WTC11 (cell line): ENCODE measurements around the gene LANCL2. TPM values are rescaled to one million over a fixed set of nuclear protein-coding genes. Genes with fewer than 3 reads are reported as not detected.

Experiments used
- ATAC-seq: fragments of 200-7000 bp; cut with Tn5 transposase; 2 replicates; pipeline ENCODE4 v1.10.0; 2021; ENCODE audit warnings: mild to moderate bottlenecking, moderate library complexity
- CTCF ChIA-PET: fragments of 300-600 bp; sonication (Branson Sonifier 250); formaldehyde crosslinking; loops from one replicate; lab custom pipeline; 2021; ENCODE audit warnings: antibody characterized with exemption; lab: Charles Lee
- POLR2A ChIA-PET: fragments of 350-600 bp; sonication (Branson Sonifier 250); formaldehyde crosslinking; loops from one replicate; lab custom pipeline; 2021; ENCODE audit warnings: antibody characterized with exemption; lab: Charles Lee
- DNase-seq: peaks from one replicate; pipeline ENCODE4 v3.0.0; 2021; ENCODE audit warnings: low spot score
- H3K27ac Mint-ChIP-seq: 2 replicates; pipeline ENCODE4 v1.8.0; 2021; ENCODE audit warnings: mixed read lengths
- H3K27me3 Mint-ChIP-seq: 2 replicates; pipeline ENCODE4 v1.8.0; 2021; ENCODE audit warnings: low read depth, mild to moderate bottlenecking, moderate library complexity, mixed read lengths
- H3K36me3 Mint-ChIP-seq: 2 replicates; pipeline ENCODE4 v1.8.0; 2021; ENCODE audit warnings: mixed read lengths
- H3K4me1 Mint-ChIP-seq: 2 replicates; pipeline ENCODE4 v1.8.0; 2022; ENCODE audit warnings: mixed read lengths
- H3K4me3 Mint-ChIP-seq: 2 replicates; pipeline ENCODE4 v1.8.0; 2021; ENCODE audit warnings: mild to moderate bottlenecking, moderate library complexity, mixed read lengths
- H3K9me3 Mint-ChIP-seq: 2 replicates; pipeline ENCODE4 v1.8.0; 2021; ENCODE audit warnings: mixed read lengths
- AFF4 ChIP-seq: sonication (generic); formaldehyde crosslinking; IDR thresholded peaks from 2 replicates; pipeline ENCODE4 v1.8.1; 2023; ENCODE audit warnings: mild to moderate bottlenecking, missing genetic modification reagents, borderline replicate concordance
- ARID4B ChIP-seq: sonication (generic); formaldehyde crosslinking; IDR thresholded peaks from 2 replicates; pipeline ENCODE4 v1.8.0; 2023; ENCODE audit warnings: missing genetic modification reagents, mild to moderate bottlenecking, borderline replicate concordance
- CDX4 ChIP-seq: fragments of 250-450 bp; sonication (Bioruptor Pico); IDR thresholded peaks from 2 replicates; pipeline ENCODE4 v1.9.0; 2021; ENCODE audit warnings: moderate library complexity, mild to moderate bottlenecking, inconsistent platforms, borderline replicate concordance
- ESRRA ChIP-seq: sonication (generic); formaldehyde crosslinking; IDR thresholded peaks from 2 replicates; pipeline ENCODE4 v1.8.1; 2022; ENCODE audit warnings: mild to moderate bottlenecking, missing genetic modification reagents, borderline replicate concordance
- FOXJ3 ChIP-seq: sonication (generic); formaldehyde crosslinking; IDR thresholded peaks from 2 replicates; pipeline ENCODE4 v1.9.0; 2021; ENCODE audit warnings: missing genetic modification reagents, mild to moderate bottlenecking, borderline replicate concordance
- GABPB1 ChIP-seq: sonication (generic); formaldehyde crosslinking; IDR thresholded peaks from 2 replicates; pipeline ENCODE4 v1.8.1; 2023; ENCODE audit warnings: mild to moderate bottlenecking, missing genetic modification reagents
- GRHL2 ChIP-seq: fragments of 250-450 bp; sonication (Bioruptor Pico); IDR thresholded peaks from 2 replicates; pipeline ENCODE4 v1.8.0; 2022; ENCODE audit warnings: mild to moderate bottlenecking, moderate library complexity; ENCODE audit not compliant: insufficient replicate concordance, severe bottlenecking
- HMGA2 ChIP-seq: fragments of 250-450 bp; sonication (Bioruptor Pico); IDR thresholded peaks from 2 replicates; pipeline ENCODE4 v1.4.0; 2021; ENCODE audit warnings: mild to moderate bottlenecking, moderate library complexity
- JUN ChIP-seq: sonication (generic); formaldehyde crosslinking; IDR thresholded peaks from 2 replicates; pipeline ENCODE4 v1.8.0; 2023; ENCODE audit warnings: mild to moderate bottlenecking, missing genetic modification reagents
- KAT7 ChIP-seq: sonication (generic); formaldehyde crosslinking; IDR thresholded peaks from 2 replicates; pipeline ENCODE4 v1.8.1; 2023; ENCODE audit warnings: missing genetic modification reagents, mild to moderate bottlenecking, borderline replicate concordance
- MXD4 ChIP-seq: fragments of 250-450 bp; sonication (Bioruptor Pico); IDR thresholded peaks from 2 replicates; pipeline ENCODE4 v1.8.0; 2021; ENCODE audit warnings: mild to moderate bottlenecking, moderate library complexity, borderline replicate concordance
- MYBL2 ChIP-seq: sonication (generic); formaldehyde crosslinking; IDR thresholded peaks from 2 replicates; pipeline ENCODE4 v1.8.1; 2023; ENCODE audit warnings: mild to moderate bottlenecking, moderate library complexity, missing genetic modification reagents
- NFE2L1 ChIP-seq: sonication (generic); formaldehyde crosslinking; IDR thresholded peaks from 2 replicates; pipeline ENCODE4 v1.8.1; 2023; ENCODE audit warnings: missing genetic modification reagents
- NR3C1 ChIP-seq: sonication (generic); formaldehyde crosslinking; conservative IDR thresholded peaks from 2 replicates; pipeline ENCODE4 v1.8.1; 2023; ENCODE audit warnings: low read depth, mild to moderate bottlenecking, missing genetic modification reagents
- SOX15 ChIP-seq: fragments of 250-450 bp; sonication (Bioruptor Pico); IDR thresholded peaks from 2 replicates; pipeline ENCODE4 v1.9.0; 2021; ENCODE audit warnings: mild to moderate bottlenecking
- ZBTB43 ChIP-seq: sonication (generic); formaldehyde crosslinking; IDR thresholded peaks from 2 replicates; pipeline ENCODE4 v1.8.1; 2023; ENCODE audit warnings: mild to moderate bottlenecking, missing genetic modification reagents
- ZMAT4 ChIP-seq: fragments of 250-450 bp; sonication (Bioruptor Pico); IDR thresholded peaks from 2 replicates; pipeline ENCODE4 v1.9.0; 2021; ENCODE audit warnings: mild to moderate bottlenecking
- ZNF416 ChIP-seq: fragments of 250-450 bp; sonication (Bioruptor Pico); IDR thresholded peaks from 2 replicates; pipeline ENCODE4 v1.9.0; 2021; ENCODE audit warnings: mild to moderate bottlenecking, inconsistent platforms
- ZNF512 ChIP-seq: sonication (generic); formaldehyde crosslinking; IDR thresholded peaks from 2 replicates; pipeline ENCODE4 v1.8.1; 2022; ENCODE audit warnings: missing genetic modification reagents, borderline replicate concordance
- total RNA-seq: library from RNA; stranded (reverse); gene quantifications from 3 replicates; pipeline ENCODE4 v1.2.3, GENCODE V29; 2021

LANCL2 gene
- total RNA-seq, 1 experiment from 2014 or later, result 13.2 TPM

GRCh38 chr7:55435466-55435865 is 70.3 kb downstream of the LANCL2 start:
- DNase-seq (no peak), ATAC-seq (no peak)
- no peak overlapping the region for H3K4me3 Mint-ChIP-seq
- H3K9me3 Mint-ChIP-seq, result no peaks in the 10 kb centered on the region
- ChIA-PET POLR2A (no interaction called here), CTCF (interaction anchor here (0.8 to 1.4 kb wide), 2 partner anchors 20 to 180 kb away, joined by 3 to 6 read pairs; no protein-coding TSS in a partner anchor)
- H3K27me3 Mint-ChIP-seq, result no peaks in the 10 kb centered on the region
- H3K36me3 Mint-ChIP-seq, result no peaks in the 10 kb centered on the region
- H3K4me1 Mint-ChIP-seq, result peaks cover 3% of the 10 kb centered on the region; the same call in 1 of the 2 replicates
- H3K27ac Mint-ChIP-seq, result no peak overlapping the region
- TF ChIP-seq MYBL2 (CRISPR knock-in tag) (no peak), AFF4 (CRISPR knock-in tag) (no peak), ESRRA (CRISPR knock-in tag) (no peak), GABPB1 (CRISPR knock-in tag) (no peak), CDX4 (CRISPR knock-in tag) (no peak), MXD4 (CRISPR knock-in tag) (no peak), ZNF416 (CRISPR knock-in tag) (no peak), JUN (CRISPR knock-in tag) (no peak), NFE2L1 (CRISPR knock-in tag) (no peak), HMGA2 (no peak), ARID4B (CRISPR knock-in tag) (no peak), GRHL2 (CRISPR knock-in tag) (no peak), SOX15 (CRISPR knock-in tag) (no peak), ZBTB43 (CRISPR knock-in tag) (no peak)

- H3K9me3 Mint-ChIP-seq, result no peaks in the 10 kb centered on the region
- no peaks in the 10 kb centered on the region for H3K36me3 Mint-ChIP-seq
- H3K27ac Mint-ChIP-seq, result no peak overlapping the region
- CTCF ChIA-PET, result interaction anchor here (0.8 to 1.4 kb wide), 3 partner anchors 21 to 181 kb away, joined by 3 to 6 read pairs (median 3); no protein-coding TSS in a partner anchor
- POLR2A ChIA-PET, result interaction anchor here (0.6 kb wide), 1 partner anchor 10 kb away, joined by 5 read pairs; no protein-coding TSS in a partner anchor
- no peak overlapping the region for H3K4me3 Mint-ChIP-seq
- no peak for DNase-seq
- no peaks in the 10 kb centered on the region for H3K27me3 Mint-ChIP-seq
- peaks cover 3% of the 10 kb centered on the region; the same call in 1 of the 2 replicates for H3K4me1 Mint-ChIP-seq
- ATAC-seq, result no peak
- TF ChIP-seq KAT7 (no peak), ZNF512 (CRISPR knock-in tag) (no peak), MXD4 (CRISPR knock-in tag) (no peak), ZBTB43 (CRISPR knock-in tag) (no peak), NR3C1 (no peak), FOXJ3 (CRISPR knock-in tag) (no peak), ZMAT4 (CRISPR knock-in tag) (no peak)
Measured at GRCh38 chr7:55436457-55436856, 71.3 kb downstream of the LANCL2 start.
